Activated CD4-positive, alpha-beta T cell treated with anti-CD3 and anti-CD28 coated beads for 24 hours (primary cell): ENCODE measurements around the gene KRT77.
"Not testable (repeated sequence)": the region's sequence is repeated elsewhere in the genome, so short reads cannot be mapped to it uniquely, and the experiment has no call there.

Source experiments
- DNase-seq, 2 donors: peaks; one replicate each; pipeline ENCODE4 v3.0.0-alpha.2; 2020; ENCODE audit warnings: low read depth in 2 of 2

The KRT77 gene

GRCh38 chr12:52676163-52676562, 27.2 kb downstream of the KRT77 start:
- DNase-seq, result no peak

DNA sequence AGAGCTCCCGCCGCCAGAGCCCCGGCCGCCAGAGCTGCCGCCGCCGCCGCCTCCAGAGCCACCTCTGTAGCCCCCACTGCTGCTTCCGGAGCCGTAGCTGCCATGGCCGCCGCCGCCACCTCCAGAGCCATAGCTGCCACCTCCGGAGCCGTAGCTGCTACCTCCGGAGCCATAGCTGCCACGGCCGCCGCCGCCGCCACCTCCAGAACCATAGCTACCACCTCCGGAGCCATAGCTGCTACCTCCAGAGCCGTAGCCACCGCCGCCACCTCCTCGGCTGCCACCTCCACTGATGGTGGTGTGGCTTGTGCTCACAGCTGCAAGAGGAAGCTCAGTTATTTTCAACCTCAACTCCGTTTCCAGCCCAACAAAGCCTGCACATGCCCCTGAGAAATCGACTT, 28.0 kb downstream of the KRT77 start:
- no peak for DNase-seq

- DNase-seq, result no peak
These were observed 28.9 kb downstream of the KRT77 start for GRCh38 chr12:52674433-52674775.

GRCh38 chr12:52673713-52674432, 29.5 kb downstream of the KRT77 start:
- no peak for DNase-seq

DNA sequence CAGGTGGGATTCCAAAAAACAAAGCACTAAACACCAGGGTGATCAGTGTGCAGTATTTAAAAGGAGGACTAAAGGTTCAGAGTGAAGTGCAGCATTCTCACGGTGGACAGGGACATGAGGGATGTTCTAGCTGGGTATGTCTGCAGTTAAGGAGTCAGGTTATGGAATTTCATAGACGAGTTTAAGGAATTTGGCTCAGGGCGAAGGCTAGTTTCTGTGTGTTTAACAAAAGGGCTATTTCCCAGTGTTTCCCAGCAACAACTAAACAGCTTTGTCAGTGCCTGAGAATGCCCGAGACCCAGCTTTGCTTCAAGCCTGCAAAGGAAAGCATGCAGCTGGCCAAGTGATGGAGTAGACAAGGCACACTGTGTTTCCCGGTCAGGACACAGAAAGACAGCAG, 30.1 kb downstream of the KRT77 start:
- DNase-seq, result no peak

DNA sequence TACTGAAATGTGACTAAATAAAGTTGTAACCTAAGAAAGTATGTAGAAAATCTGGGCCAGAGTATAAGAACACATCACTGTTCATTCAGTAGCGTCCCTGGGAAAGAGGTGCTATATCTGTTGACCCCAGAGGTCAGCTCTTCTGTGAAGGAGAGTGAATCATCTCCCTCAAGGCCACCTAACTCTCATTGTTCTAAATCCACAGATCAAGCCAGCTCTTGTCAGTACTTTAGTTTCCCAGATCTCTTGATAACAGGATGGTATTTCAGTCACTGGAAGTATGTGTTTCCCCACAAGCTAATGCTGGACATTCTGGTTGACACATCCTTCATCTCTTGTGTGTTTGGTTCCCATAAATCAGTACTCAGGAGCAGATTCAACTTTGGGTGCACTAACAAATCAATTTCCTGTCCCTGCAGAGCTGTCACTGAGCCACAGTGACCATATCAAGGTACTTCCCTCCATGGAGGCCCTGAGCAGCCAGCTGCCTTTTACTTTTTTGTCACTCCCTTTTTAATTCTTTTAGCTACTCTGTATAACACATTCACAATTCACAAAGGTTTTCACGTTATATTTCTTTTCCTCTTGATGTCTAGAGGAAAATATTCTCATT, 30.9 kb downstream of the KRT77 start:
- DNase-seq, result no peak

GRCh38 chr12:52670961-52671360, 32.4 kb downstream of the KRT77 start:
- no peak for DNase-seq

GRCh38 chr12:52670506-52670905, 32.8 kb downstream of the KRT77 start:
- no peak for DNase-seq

DNA sequence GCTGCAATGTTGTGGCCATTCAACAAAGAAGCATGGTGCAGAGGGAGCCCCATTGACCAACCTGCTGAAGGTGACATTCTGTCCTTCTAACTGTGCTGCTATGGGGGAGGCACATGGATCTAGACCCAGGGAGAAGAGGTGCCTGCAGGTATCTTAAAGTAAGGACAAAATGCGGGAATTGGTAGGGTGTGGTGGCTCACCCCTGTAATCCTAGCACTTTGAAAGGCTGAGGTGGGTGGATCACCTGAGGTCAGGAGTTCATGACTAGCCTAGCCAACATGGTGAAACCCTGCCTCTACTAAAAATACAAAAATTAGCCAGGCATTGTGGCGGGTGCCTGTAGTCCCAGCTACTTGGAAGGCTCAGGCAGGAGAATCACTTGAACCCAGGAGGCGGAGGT, 33.4 kb downstream of the KRT77 start:
- not testable (repeated sequence) for DNase-seq

GRCh38 chr12:52669426-52669825, 33.9 kb downstream of the KRT77 start:
- DNase-seq, result no peak

GRCh38 chr12:52667931-52668330, 35.4 kb downstream of the KRT77 start:
- no peak for DNase-seq

DNA sequence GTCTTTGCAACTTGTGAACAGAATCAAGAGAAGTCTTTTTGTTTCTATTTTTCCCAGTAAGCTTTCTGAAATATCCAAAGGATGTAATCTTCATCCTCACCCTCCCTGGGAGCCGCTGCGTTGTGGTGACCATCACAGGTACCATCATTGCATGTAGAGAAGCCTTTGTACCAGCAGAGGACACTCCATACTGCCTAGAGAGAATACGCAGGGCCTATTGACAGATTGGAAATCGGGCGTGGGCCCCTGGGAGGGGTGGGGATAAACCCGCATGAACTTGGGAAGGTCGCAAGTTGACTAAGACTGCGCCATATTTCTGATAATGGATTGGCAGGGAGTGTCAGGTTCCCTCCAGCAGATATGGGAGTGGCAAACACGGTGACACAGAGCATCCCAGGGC, 35.8 kb downstream of the KRT77 start:
- DNase-seq, result no peak

DNA sequence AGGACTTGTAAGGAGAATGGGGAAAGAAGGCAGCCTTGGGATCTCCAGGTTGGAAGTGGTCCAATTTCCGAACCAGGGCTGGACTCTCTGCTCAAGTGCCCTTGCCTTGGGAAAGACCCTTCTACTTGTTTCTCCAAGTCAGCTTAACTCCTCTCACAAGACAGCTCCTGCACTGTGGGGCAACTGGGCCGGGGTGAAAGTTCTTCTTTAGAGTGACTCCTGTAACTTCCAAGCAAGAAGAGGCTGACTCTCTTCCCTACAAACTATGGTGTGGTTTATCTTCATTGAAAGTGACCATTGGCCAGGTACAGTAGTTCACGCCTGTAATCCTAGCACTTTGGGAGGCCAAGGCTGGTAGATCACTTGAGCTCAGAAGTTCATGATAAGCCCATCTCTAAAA, 36.9 kb downstream of the KRT77 start:
- DNase-seq, result no peak

GRCh38 chr12:52663420-52663819, 39.9 kb downstream of the KRT77 start:
- no peak for DNase-seq

GRCh38 chr12:52662918-52663229, 40.5 kb downstream of the KRT77 start:
- no peak for DNase-seq

DNA sequence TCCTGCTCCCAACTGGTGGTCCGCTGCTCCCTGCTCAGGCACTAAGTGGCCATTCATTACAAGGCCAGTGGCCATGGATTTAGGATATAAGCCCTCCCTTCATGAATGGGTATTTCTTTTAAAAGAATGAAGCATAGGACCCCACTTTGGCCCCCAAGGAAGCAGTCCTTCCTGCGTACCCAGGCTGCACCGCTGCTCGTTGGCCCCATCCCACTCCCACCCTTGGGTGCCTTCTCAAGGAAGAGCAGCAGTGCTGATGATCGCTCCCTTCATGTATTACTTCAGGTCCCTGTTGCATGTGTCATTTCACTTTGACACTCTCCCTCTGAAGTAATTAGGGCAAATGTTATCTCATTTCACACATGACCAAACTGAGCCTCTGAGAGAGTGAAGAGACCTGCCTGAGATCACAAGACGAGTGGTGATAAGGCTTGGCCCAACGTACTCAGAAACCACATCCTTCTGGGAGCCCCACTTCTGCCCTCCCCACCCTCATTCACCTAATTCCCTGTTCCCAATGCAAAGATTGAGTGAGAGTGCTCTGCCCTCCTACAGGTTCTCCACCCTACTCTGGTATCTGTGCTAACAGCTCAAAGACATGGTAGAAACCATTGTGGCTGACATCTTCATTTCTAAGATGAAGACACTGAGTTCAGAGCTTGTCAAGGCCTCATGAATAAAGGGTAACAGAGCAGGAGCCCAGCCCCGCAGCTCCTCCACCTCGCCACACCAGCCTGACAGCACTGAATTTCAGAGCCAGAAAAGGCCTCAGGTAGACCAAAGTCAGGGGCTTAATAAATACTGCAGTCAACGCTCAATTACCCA, 41.0 kb downstream of the KRT77 start:
- no peak for DNase-seq

GRCh38 chr12:52661668-52662067, 41.7 kb downstream of the KRT77 start:
- no peak for DNase-seq

DNA sequence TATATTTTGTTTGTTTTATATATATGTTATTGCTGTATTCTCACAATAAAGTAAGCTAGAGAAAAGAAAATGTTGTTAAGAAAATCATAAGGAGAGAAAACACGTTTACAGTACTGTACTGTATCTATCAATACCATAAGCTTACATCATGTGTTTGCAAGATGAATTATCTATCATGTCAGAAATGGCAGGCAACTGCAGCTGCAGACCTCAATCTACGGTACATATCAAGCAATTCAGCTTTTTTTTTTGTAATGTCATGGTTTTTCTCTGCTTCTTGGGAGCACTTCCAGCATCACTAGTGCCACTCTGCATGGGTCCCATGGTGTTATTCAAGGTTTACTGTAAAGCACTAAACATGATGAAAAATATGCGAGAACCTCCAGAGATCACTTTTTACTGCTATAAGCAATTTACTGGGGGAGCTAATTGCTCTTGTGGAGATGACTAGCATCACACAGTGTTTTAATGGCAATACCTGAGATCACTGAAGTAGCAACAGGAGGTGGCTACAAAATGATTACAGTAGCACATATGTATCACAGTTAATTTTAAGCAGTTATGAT, 42.3 kb downstream of the KRT77 start:
- no peak for DNase-seq

GRCh38 chr12:52659951-52660350, 43.4 kb downstream of the KRT77 start:
- no peak for DNase-seq

DNA sequence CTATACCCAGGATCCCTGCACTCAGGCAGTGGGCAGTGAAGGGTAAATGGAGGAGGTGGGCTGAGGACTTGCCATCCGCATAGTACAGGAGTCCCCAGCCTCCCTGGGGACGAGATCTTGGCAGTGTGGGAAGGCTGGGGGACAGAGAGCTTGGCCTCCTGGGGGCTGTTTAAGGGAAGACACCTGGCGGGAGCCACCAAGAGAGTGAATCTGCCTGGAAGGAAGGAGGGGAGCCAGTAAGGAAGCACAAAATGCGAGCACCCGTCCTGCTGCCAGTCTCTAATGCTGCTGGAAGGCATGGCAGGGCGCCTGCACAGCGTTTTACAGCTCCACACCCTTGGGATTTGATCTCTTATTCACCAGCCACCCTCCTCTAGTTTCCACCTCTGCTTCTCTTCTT, 43.9 kb downstream of the KRT77 start:
- no peak for DNase-seq

DNA sequence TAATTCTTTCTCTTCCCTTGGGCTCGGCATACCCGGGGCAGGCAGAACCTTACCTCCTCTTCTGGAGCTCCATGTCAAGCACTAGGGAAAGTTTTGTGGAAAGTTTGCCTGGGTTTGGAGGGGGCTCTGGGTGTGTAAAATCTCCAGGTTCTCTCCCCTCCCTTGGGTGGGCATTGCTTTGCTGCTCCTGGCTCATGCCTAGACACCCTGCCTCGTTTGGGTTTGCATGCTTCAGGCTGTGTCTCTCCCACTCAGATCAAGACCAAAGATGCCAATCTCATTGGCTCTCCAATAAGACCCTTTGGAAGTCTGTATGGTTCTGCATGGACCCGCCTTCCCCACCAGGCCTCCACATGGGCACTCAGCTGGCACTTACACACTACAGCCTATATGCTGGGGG, 45.1 kb downstream of the KRT77 start:
- no peak for DNase-seq

DNA sequence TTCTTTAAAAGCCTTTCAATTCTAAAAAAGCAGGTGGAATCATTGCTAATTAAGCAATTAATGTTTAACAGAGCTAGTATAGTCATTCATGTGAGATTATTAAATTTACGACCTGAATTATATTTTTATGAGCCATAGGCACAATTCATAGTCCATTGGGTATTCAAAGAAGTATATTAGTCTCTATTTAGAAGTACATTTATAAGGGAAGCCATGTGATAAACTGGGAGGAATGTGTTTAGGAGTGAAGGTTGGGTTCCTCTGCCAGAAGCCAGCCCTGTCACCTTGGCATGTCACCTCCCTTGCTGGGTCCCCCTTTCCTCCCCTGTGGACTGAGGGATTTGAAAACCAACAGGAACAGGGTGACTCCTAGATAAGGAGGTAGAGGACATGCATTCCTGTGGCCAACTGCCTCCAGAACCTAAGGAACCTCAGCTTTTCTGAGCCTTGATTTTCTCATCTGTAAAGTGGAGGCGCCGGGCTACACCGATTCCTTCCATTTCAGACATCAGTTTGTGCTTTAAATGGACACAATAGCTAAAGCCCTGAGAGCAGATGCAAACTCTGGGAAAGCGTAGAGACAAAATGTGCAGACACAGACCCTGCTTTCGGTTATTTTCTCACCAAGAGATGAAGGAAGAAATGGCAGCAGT, 45.9 kb downstream of the KRT77 start:
- no peak for DNase-seq
